GM12864 (cell line): ENCODE data around the gene CLEC4A.
A peak's percentile ranks its signal among the peaks of the same experiment; 100 is the strongest.

Experiments
- DNase-seq: peaks from one replicate; pipeline ENCODE4 v3.0.0-alpha.2; 2011; ENCODE audit warnings: low read depth
- H3K4me3 ChIP-seq: 2 replicates; pipeline ENCODE4 v1.5.1; 2011; ENCODE audit warnings: mild to moderate bottlenecking, low read depth, low read length, control low read depth
- CTCF ChIP-seq: IDR thresholded peaks from 2 replicates; pipeline ENCODE4 v1.5.1; 2011; ENCODE audit warnings: low read depth, mild to moderate bottlenecking, moderate library complexity, low read length, control low read depth, inconsistent platforms; ENCODE audit errors: missing control alignments

CLEC4A gene

GRCh38 chr12:8123124-8123912 is at the start of gene CLEC4A:
TSS of gene CLEC4A (plus strand) at chr12:8123617. CDS start at chr12:8123879, 262 bp downstream.
- DNase-seq: no peak
- TF ChIP-seq CTCF: no peak
- no peak within 1 kb of the TSS for H3K4me3 ChIP-seq

GRCh38 chr12:8075935-8076334 is 47.5 kb upstream of the CLEC4A start:
- no peak for TF ChIP-seq CTCF
- no peak for DNase-seq
- H3K4me3 ChIP-seq: no peak overlapping the region

GRCh38 chr12:8076366-8076765 is 47.1 kb upstream of the CLEC4A start:
- H3K4me3 ChIP-seq: no peak overlapping the region
- no peak for TF ChIP-seq CTCF
- no peak for DNase-seq

GRCh38 chr12:8077207-8077606 is 46.2 kb upstream of the CLEC4A start:
- TF ChIP-seq CTCF: no peak
- no peak overlapping the region for H3K4me3 ChIP-seq
- DNase-seq: no peak

GRCh38 chr12:8078398-8078797 is 45.0 kb upstream of the CLEC4A start:
- peak; percentile 22 for TF ChIP-seq CTCF
- no peak for DNase-seq

GRCh38 chr12:8078916-8079315 is 44.5 kb upstream of the CLEC4A start:
- H3K4me3 ChIP-seq: no peak overlapping the region
- no peak for TF ChIP-seq CTCF
- DNase-seq: no peak

More at GRCh38 chr12:8078398-8078797, 45.0 kb upstream of the CLEC4A start:
- H3K4me3 ChIP-seq: no peak overlapping the region

GRCh38 chr12:8080120-8080519 is 43.3 kb upstream of the CLEC4A start:
- no peak for DNase-seq
- TF ChIP-seq CTCF: no peak
- H3K4me3 ChIP-seq: no peak overlapping the region
